DMS 273 treated with DMSO at 0.1 percent for 48 hours (cell line): ENCODE measurements around the gene GALNT17.

Source experiments
- DNase-seq: peaks from one replicate; lab custom pipeline; 2025; lab: John Stamatoyannopoulos, UW

Gene GALNT17

GRCh38 chr7:71507680-71508602, 376.0 kb downstream of the GALNT17 start:
- no peak for DNase-seq

GRCh38 chr7:71509381-71509780, 377.4 kb downstream of the GALNT17 start:
- DNase-seq: no peak

- peak; percentile 51 for DNase-seq
Observed at GRCh38 chr7:71511361-71511807, 379.4 kb downstream of the GALNT17 start.

- DNase-seq: no peak
Observed at GRCh38 chr7:71517940-71518699, 386.2 kb downstream of the GALNT17 start.

- DNase-seq: no peak
Observed at GRCh38 chr7:71518880-71519279, 386.9 kb downstream of the GALNT17 start.

- DNase-seq: peak; percentile 79
Observed at GRCh38 chr7:71521506-71521905, 389.6 kb downstream of the GALNT17 start.

GRCh38 chr7:71526106-71526505, 394.2 kb downstream of the GALNT17 start:
- no peak for DNase-seq

GRCh38 chr7:71527213-71527612, 395.3 kb downstream of the GALNT17 start:
- no peak for DNase-seq

- DNase-seq: no peak
Observed at GRCh38 chr7:71535616-71536015, 403.7 kb downstream of the GALNT17 start.

GRCh38 chr7:71538210-71538609, 406.3 kb downstream of the GALNT17 start:
- no peak for DNase-seq

GRCh38 chr7:71539615-71540014, 407.7 kb downstream of the GALNT17 start:
- DNase-seq: no peak

GRCh38 chr7:71541707-71542353, 409.9 kb downstream of the GALNT17 start:
- no peak for DNase-seq

- no peak for DNase-seq
Observed at GRCh38 chr7:71543396-71543795, 411.5 kb downstream of the GALNT17 start.

GRCh38 chr7:71544816-71545215, 412.9 kb downstream of the GALNT17 start:
- DNase-seq: no peak

GRCh38 chr7:71547426-71547825, 415.5 kb downstream of the GALNT17 start:
- no peak for DNase-seq

GRCh38 chr7:71548746-71549145, 416.8 kb downstream of the GALNT17 start:
- no peak for DNase-seq

GRCh38 chr7:71553306-71553705, 421.4 kb downstream of the GALNT17 start:
- DNase-seq: no peak

- no peak for DNase-seq
Observed at GRCh38 chr7:71555758-71556157, 423.8 kb downstream of the GALNT17 start.

GRCh38 chr7:71558806-71559613, 427.1 kb downstream of the GALNT17 start:
- DNase-seq: no peak

GRCh38 chr7:71560354-71560995, 428.5 kb downstream of the GALNT17 start:
- no peak for DNase-seq

- DNase-seq: no peak
Observed at GRCh38 chr7:71563276-71563675, 431.3 kb downstream of the GALNT17 start.
